HCT116 (cell line): Measurements from ENCODE around the gene RFTN1.

Source experiments
- CTCF ChIP-seq, 3 experiments: fragments of 200-600 bp in 1 of 3; sonication (generic) in 1 of 3; IDR thresholded peaks in 2 of 3; conservative IDR thresholded peaks in 1 of 3; 2 replicates each; pipeline ENCODE4 v1.5.1; 2012 to 2017; ENCODE audit warnings: low read depth in 2 of 3, low read length in 2 of 3, antibody characterized with exemption in 1 of 3, borderline replicate concordance in 1 of 3, control low read depth in 1 of 3, mild to moderate bottlenecking in 1 of 3, mixed read lengths in 1 of 3, mixed run types in 1 of 3, moderate library complexity in 1 of 3; ENCODE audit not compliant: insufficient read depth in 1 of 3
- EZH2 ChIP-seq: fragments of 200-600 bp; sonication (generic); IDR thresholded peaks from 2 replicates; pipeline ENCODE4 v1.6.1; 2017; ENCODE audit warnings: antibody characterized with exemption, mixed run types
- EZH2phosphoT487 ChIP-seq: fragments of 200-600 bp; IDR thresholded peaks from 2 replicates; pipeline ENCODE4 v1.6.1; 2018; ENCODE audit warnings: antibody characterized with exemption, borderline replicate concordance
- POLR2A ChIP-seq: IDR thresholded peaks from 2 replicates; pipeline ENCODE4 v1.7.0; 2011; ENCODE audit warnings: borderline replicate concordance; ENCODE audit not compliant: insufficient read depth, insufficient read length; ENCODE audit errors: extremely low read depth
- POLR2AphosphoS5 ChIP-seq: IDR thresholded peaks from 2 replicates; pipeline ENCODE4 v1.6.1; 2011; ENCODE audit warnings: mild to moderate bottlenecking, low read depth, low read length, moderate library complexity
- SP1 ChIP-seq: IDR thresholded peaks from 2 replicates; pipeline ENCODE4 v1.6.1; 2012; ENCODE audit warnings: low read depth
- SRF ChIP-seq: IDR thresholded peaks from 2 replicates; pipeline ENCODE4 v1.6.1; 2012; ENCODE audit warnings: low read depth
- TCF7L2 ChIP-seq: IDR thresholded peaks from 2 replicates; pipeline ENCODE4 v1.7.0; 2011; ENCODE audit warnings: borderline replicate concordance, inconsistent platforms; ENCODE audit not compliant: insufficient read depth, insufficient read length; ENCODE audit errors: extremely low read depth
- YY1 ChIP-seq: IDR thresholded peaks from 2 replicates; pipeline ENCODE4 v1.6.1; 2011; ENCODE audit warnings: low read length, low read depth, moderate library complexity, mild to moderate bottlenecking; ENCODE audit not compliant: insufficient replicate concordance; ENCODE audit errors: extremely low read depth
- ZBTB33 ChIP-seq: IDR thresholded peaks from 2 replicates; pipeline ENCODE4 v1.6.1; 2011; ENCODE audit warnings: mild to moderate bottlenecking, low read length, moderate library complexity; ENCODE audit not compliant: insufficient replicate concordance; ENCODE audit errors: extremely low read depth
- ZFX ChIP-seq: fragments of 450-650 bp; IDR thresholded peaks from 2 replicates; pipeline ENCODE4 v1.6.1; 2017
- TF ChIP-seq, protein P1 (sequence below): IDR thresholded peaks from 2 replicates; pipeline ENCODE4 v1.6.1; 2012; ENCODE audit warnings: low read depth
- TF ChIP-seq, protein P2 (sequence below): IDR thresholded peaks from 2 replicates; pipeline ENCODE4 v1.6.1; 2012

- TF ChIP-seq ZFX (no peak), CTCF (IDR thresholded peaks at IDR 0.05 in 2 of 3, conservative IDR thresholded peaks at IDR 0.05 in 1 of 3; ENCODE audit: borderline replicate concordance in 1 of 3, insufficient read depth in 1 of 3, low read depth in 2 of 3, low read length in 2 of 3) (no peak), YY1 (no peak), TCF7L2 (no peak), POLR2AphosphoS5 (no peak), SRF (no peak), EZH2 (no peak), ZBTB33 (no peak), POLR2A (no peak), SP1 (no peak), EZH2phosphoT487 (no peak)
- TF ChIP-seq, protein P1, sequence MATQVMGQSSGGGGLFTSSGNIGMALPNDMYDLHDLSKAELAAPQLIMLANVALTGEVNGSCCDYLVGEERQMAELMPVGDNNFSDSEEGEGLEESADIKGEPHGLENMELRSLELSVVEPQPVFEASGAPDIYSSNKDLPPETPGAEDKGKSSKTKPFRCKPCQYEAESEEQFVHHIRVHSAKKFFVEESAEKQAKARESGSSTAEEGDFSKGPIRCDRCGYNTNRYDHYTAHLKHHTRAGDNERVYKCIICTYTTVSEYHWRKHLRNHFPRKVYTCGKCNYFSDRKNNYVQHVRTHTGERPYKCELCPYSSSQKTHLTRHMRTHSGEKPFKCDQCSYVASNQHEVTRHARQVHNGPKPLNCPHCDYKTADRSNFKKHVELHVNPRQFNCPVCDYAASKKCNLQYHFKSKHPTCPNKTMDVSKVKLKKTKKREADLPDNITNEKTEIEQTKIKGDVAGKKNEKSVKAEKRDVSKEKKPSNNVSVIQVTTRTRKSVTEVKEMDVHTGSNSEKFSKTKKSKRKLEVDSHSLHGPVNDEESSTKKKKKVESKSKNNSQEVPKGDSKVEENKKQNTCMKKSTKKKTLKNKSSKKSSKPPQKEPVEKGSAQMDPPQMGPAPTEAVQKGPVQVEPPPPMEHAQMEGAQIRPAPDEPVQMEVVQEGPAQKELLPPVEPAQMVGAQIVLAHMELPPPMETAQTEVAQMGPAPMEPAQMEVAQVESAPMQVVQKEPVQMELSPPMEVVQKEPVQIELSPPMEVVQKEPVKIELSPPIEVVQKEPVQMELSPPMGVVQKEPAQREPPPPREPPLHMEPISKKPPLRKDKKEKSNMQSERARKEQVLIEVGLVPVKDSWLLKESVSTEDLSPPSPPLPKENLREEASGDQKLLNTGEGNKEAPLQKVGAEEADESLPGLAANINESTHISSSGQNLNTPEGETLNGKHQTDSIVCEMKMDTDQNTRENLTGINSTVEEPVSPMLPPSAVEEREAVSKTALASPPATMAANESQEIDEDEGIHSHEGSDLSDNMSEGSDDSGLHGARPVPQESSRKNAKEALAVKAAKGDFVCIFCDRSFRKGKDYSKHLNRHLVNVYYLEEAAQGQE = no peak
- TF ChIP-seq, protein P2, sequence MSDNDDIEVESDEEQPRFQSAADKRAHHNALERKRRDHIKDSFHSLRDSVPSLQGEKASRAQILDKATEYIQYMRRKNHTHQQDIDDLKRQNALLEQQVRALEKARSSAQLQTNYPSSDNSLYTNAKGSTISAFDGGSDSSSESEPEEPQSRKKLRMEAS = no peak
These were observed 42.9 kb downstream of the RFTN1 start for GRCh38 chr3:16470590-16470989.
